Measurements from ENCODE around the gene PARD3B.

DNA sequence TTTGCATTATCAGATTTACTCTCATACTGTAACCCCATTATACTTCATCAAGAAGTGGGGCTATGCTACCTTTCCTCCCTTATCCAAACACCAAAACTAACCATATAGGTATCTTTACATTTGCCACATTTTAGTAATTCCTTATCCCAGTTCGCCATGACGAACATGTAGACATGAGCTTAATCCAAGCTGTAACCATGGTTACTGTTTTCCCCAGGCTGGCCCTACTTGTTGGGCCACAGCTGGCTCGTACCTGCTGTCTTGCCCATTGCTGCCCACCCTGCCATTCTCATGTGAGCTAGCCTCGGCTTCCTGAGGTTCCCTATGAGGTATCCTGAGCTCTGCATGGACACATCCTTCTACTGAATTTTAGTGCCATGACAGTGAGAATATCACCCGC is 117.7 kb downstream of the PARD3B start:
- no peak for TF ChIP-seq USF1 (IDR thresholded peaks at IDR 0.05; ENCODE audit: borderline replicate concordance, extremely low read length, insufficient read depth, low read depth, low read length)
- TF ChIP-seq, protein P1, sequence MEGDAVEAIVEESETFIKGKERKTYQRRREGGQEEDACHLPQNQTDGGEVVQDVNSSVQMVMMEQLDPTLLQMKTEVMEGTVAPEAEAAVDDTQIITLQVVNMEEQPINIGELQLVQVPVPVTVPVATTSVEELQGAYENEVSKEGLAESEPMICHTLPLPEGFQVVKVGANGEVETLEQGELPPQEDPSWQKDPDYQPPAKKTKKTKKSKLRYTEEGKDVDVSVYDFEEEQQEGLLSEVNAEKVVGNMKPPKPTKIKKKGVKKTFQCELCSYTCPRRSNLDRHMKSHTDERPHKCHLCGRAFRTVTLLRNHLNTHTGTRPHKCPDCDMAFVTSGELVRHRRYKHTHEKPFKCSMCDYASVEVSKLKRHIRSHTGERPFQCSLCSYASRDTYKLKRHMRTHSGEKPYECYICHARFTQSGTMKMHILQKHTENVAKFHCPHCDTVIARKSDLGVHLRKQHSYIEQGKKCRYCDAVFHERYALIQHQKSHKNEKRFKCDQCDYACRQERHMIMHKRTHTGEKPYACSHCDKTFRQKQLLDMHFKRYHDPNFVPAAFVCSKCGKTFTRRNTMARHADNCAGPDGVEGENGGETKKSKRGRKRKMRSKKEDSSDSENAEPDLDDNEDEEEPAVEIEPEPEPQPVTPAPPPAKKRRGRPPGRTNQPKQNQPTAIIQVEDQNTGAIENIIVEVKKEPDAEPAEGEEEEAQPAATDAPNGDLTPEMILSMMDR (IDR thresholded peaks at IDR 0.05 in 2 of 3, conservative IDR thresholded peaks at IDR 0.05 in 1 of 3; ENCODE audit: control insufficient read depth in 2 of 3, extremely low read depth in 1 of 3, insufficient read depth in 1 of 3, low read depth in 3 of 3, low read length in 3 of 3) = no peak
- TF ChIP-seq NFYB (IDR thresholded peaks at IDR 0.05; ENCODE audit: insufficient read depth, low read depth, low read length) = no peak
- TF ChIP-seq SRF (IDR thresholded peaks at IDR 0.05; ENCODE audit: low read depth in 2 of 2, low read length in 2 of 2) = no peak
- TF ChIP-seq ZZZ3 (IDR thresholded peaks at IDR 0.05; ENCODE audit: control insufficient read depth, insufficient read length, low read depth) = no peak
- TF ChIP-seq POLR2A (IDR thresholded peaks at IDR 0.05; ENCODE audit: low read depth, low read length) = no peak
- TF ChIP-seq RAD21 (IDR thresholded peaks at IDR 0.05; ENCODE audit: insufficient read depth, low read depth, low read length) = no peak
- TF ChIP-seq POLR2AphosphoS5 (IDR thresholded peaks at IDR 0.05; ENCODE audit: low read length) = no peak
- TF ChIP-seq CEBPB (IDR thresholded peaks at IDR 0.05; ENCODE audit: borderline replicate concordance in 1 of 2, low read depth in 2 of 2, low read length in 2 of 2) = no peak
- TF ChIP-seq, protein P2, sequence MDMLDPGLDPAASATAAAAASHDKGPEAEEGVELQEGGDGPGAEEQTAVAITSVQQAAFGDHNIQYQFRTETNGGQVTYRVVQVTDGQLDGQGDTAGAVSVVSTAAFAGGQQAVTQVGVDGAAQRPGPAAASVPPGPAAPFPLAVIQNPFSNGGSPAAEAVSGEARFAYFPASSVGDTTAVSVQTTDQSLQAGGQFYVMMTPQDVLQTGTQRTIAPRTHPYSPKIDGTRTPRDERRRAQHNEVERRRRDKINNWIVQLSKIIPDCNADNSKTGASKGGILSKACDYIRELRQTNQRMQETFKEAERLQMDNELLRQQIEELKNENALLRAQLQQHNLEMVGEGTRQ (IDR thresholded peaks at IDR 0.05; ENCODE audit: borderline replicate concordance, low read depth, low read length) = no peak
- no peak for TF ChIP-seq CHD4 (IDR thresholded peaks at IDR 0.05)
- TF ChIP-seq ZNF24 (IDR thresholded peaks at IDR 0.05) = no peak
- no peak for TF ChIP-seq GABPA (IDR thresholded peaks at IDR 0.05; ENCODE audit: low read depth)
